NCI-H128 (cell line): Measurements from ENCODE around the gene TADA2A.
"Not testable (repeated sequence)": the region's sequence is repeated elsewhere in the genome, so short reads cannot be mapped to it uniquely, and the experiment has no call there.

Experiments used
- DNase-seq: peaks from one replicate; lab custom pipeline; 2025; ENCODE audit not compliant: unreplicated experiment; lab: John Stamatoyannopoulos, UW

Gene TADA2A

DNA sequence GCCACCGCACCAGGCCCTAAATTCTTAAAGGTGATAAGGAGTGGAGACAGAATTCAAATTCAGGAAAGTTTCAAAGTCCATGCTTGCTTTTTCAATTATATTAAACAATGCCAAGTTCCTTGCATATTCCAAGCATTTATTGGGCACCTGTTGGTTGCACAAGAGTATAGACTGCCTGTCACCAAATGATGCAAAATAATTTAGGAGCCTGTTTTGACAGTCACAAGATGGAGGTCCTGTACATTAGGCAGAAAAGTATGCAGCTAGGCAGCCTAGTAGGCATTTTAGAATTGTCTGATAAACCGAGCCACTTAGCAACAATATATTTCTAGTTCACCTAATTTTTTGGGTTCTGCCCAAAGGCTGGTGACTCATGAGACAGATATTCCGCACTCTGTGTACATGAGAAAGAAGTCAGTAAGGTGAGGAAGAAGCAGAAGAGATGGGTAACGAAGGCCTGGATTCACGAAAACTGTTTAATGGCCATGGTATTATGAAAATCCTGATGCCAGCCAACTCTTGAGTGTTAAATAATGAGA lies 7.4 kb upstream of the TADA2A start:
- DNase-seq: no peak

DNA sequence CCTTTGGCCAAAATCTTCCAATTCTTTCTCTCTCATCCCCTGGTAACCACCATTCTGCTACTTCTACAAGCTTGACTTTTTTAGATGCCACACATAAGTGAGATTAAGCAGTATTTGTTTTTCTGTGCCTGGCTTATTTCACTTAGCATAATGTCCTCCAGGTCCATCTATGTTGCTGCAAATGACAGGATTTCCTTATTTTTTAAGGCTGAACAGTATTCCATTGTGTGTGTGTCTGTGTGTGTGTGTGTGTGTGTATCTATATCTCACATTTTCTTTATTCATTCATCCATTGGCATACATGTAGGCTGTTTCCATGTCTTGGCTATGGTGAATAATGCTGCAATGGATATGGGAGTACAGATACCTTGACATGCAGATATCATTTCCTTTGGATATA lies 6.2 kb upstream of the TADA2A start:
- no peak for DNase-seq

DNA sequence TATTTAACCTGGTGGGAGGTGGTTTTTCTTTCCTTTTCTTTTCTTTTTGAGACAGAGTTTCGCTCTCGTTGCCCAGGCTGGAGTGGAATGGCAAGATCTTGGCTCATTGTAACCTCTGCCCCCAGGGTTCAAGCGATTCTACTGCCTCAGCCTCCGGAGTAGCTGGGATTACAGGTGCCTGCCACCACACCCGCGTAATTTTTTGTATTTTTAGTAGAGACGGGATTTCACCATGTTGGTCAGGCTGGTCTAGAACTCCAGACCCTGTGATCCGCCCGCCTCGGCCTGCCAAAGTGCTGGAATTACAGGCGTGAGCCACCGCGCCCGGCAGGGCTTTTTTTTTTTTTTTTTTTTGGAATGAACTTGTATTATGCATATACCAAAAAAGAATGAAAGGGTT lies 1.2 kb upstream of the TADA2A start:
- DNase-seq: not testable (repeated sequence)

DNA sequence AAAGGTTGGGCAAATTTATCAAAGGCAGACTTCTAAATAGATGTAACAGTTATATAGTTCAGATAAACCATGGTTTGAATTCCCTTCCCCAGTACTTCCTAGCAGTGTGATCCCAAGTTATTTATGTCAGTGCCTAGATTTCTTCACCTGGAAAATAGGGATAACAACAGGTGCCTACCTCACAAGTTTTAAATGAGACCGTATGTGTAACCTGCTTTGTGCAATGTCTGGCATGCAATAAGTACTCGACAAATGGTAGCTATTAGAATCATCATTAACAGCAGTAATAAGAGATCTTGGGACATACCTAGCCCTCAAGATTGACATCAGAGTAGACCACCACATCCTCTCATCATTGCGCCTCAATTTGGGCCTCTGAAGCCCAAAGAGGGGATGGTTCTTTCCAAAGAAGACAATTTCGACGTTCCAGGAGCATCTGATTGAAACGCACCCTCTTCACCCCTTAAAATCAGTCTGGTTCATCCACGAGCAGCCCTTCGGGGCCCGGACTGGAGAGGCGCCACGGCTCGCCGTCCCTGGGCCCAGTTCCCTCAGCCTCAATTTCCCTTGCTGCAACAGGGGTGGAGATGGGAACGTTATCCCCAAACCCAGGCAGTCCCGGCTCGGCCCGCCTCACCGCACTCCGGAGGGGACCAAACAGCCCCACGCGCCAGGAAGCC lies 591 bp upstream of the TADA2A start:
- DNase-seq: no peak

DNA sequence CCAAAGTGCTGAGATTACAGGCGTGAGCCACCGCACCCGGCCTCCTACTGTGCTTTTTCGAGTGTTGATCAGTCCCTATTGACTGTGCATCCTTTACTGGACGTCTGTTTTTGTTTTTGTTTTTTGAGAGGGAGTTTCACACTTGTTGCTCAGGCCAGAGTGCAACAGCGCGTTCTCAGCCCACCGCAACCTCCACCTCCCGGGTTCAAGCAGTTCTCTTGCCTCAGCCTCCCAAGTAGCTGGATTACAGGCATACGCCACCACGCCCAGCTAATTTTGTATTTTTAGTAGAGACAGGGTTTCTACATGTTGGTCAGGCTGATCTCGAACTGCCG lies 1.4 kb downstream of the TADA2A start:
- DNase-seq: not testable (repeated sequence)

DNA sequence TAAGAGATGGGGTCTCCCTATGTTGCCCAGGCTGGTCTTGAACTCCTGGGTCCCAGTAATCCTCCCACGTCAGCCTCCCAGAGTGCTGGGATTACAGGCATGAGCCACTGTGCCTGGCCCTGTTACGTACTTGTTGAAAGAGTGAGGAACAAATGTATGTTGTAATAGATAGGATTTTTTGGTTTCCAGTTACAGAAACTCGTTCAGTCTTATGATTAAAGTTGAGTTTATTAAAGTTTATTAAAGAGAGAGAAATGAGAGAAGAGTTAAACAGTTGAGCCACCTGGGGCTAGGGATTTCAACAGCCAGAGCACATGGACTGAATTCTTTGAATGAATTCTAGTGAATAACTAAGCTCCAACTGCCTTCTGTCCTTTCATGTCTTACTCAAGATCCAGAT lies 3.7 kb downstream of the TADA2A start:
- no peak for DNase-seq

DNA sequence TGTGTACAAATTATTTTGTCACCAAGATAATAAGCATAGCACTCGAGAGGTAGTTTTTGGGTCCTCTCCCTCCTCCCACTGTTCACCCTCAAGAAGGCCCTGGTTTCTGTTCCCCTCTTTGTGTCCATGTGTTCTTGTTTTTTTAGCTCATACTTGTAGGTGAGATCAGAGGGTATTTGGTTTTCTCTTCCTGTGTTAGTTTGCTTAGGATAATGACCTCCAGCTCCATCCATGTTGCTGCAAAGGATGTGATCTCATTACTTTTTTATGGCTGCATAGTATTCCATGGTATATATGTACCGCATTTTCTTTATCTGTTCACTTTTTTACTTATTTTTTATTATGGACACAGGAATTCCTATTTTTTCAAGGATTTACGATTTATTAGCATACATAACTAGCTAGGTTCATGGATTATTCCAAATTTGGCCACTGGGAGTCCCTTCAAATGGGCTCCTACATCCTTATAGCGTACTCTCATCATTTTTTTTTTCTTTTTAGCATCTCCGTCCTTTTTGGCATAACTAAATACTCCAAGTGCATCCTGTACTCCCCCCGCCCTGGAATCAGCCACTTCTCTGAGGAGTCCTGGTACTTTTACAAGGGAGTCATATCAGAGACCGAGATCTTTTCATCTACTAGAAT lies 7.3 kb downstream of the TADA2A start:
- DNase-seq: no peak

DNA sequence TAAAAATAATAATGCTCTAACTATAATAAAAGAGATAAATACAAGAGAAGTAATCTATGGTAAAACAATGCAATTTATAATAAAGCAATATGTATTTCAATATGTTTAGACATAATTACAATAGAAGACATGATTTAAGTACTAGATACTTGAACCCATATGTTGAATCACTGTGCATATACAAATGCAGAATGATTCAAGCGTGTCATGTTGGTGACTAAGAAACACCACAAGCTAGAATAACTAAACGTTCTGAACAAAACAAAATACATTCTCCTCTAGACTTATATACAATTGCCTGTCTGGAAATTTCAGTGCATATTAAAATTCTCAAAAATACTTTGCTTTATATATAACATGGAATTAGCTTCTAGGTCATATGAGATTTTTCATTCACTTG lies 11.2 kb downstream of the TADA2A start:
- no peak for DNase-seq

DNA sequence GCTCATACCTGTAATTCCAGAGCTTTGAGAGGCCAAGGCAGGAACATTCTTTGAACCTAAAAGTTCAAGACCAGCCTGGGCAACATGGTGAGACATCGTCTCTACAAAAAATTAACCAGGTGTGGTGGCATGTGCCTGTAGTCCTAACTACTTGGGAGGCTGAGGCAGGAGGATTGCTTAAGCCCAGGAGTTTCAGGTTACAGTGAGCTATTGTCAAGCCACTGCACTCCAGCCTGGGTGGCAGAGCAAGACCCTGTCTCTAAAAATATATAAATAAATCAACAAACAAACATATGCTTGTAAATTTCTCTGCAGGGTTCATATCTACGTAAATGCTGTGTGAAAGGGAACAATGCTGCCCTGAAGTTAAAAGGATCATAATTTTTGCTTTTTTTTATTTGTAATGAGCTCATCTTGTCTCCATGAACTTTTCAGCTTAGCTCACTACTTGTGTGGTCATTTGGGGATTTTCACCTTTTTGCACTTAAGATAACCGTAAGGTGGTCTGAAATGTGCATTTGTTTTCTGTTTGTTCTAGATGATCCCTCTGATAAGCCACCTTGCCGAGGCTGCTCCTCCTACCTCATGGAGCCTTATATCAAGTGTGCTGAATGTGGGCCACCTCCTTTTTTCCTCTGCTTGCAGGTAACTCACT lies 16.4 kb downstream of the TADA2A start:
- DNase-seq: no peak

DNA sequence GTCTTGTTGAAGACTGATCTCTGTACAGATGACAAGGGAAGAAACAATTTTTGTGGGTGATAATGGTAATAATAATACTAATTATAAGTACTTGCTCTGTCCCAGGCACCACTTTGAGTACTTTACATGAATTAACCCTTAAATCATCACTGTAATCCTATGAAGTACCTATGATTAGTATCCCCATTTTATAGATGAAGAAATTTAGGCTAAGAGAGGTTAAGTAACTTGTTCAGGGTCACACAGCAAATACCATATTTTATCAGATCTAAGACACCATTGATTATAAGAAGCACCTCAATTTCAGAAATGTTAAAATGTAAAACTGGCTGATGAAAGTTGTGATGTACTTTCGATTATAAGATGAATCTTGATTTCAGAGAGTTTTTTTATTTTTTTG lies 18.6 kb downstream of the TADA2A start:
- DNase-seq: no peak

DNA sequence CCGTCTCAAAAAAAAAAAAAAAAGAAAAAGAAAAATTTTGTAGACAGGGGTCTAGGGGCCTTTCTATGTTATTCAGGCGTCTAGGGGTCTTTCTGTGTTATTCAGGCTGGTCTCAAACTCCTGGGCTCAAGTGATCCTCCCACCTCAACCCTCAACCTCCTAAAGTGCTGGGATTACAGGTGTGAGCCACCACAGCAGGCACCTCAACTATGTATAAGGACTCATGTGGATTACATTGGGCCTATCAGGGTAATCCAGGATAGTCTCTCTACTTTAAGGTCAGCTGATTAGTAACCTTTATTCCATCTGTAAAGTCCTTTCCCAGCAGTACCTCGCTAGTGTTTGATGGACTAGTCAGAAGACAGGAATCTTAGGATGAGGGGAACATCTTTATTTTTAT lies 22.4 kb downstream of the TADA2A start:
- DNase-seq: no peak

DNA sequence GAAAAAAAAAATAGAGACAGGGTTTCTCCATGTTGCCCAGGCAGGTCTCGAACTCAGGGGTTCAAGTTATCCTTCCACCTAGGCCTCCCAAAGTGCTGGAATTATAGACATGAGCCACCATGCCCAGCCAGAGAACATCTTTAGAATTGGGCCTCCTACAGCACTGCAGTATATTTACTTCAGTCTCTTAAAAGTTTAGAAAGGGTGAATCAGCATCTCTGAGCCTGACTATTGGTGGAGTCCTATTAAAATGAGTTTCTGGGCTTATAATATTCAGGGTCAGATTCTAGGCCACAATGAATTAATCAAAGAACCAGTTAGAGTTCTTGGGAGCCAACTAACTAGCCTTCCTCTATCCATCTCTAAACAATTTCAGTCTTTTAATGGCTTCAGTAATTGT lies 22.8 kb downstream of the TADA2A start:
- DNase-seq: no peak

DNA sequence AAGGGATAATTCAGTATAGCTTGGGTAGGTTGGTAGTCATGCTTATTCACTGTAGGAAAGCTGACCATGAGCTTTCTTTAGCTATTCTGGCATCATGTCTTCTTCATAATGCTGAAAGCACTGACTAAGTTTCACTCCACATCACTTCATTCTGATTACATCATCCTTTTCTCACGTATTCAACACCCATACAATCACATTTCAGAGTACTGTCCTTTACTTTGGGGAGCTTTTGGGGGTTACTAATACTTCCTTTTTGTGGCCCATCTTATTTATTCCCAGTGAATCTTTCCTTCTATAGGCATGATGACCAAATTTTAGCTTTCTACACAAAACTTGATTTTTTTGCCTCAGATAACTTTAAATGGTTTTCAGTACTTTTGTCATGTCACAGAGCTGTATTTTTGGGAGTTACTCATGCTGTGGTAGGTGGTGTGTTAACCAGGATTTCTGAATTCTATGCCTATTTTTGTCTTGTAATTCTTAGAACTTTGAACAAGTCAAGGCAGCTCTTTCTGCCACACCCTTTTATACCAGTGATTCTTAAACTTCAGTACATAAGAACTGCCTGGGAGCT lies 23.5 kb downstream of the TADA2A start:
- DNase-seq: no peak

DNA sequence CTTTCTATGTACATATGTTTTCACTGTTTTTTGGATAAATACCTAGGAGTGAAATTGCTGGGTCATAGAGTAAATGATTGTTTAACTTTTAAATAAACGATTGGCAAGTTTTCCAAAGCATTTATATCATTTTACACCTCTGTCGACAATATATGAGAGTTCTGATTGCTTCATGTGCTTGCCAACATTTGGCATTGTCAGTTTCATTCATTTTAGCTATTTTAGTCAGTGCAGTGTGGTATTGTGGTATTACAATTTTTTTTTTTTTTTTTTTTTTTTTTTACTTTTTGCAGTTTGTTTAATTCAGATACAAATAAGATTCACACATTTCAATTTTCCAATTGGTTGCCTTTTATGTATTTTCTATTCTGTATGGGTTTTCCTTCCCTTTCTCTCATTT lies 26.0 kb downstream of the TADA2A start:
- DNase-seq: no peak

DNA sequence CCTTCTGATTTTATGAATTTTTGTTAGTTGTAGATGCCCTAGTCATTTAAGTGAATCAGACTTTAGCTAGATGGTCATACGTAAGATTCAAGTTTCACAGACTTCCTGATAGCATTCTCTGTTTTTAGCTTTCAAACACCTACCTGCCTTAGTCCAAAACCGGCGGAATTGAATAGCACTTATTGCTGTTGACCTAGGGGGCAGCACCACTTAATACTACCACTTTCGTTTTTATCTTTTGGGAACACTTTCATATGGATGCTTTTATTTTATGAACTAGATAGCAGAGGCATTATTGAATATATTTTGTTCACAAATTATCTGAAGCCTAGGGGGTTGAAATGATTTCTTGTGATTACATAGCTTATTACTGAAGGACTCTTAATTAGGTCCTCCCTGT lies 31.5 kb downstream of the TADA2A start:
- DNase-seq: no peak

DNA sequence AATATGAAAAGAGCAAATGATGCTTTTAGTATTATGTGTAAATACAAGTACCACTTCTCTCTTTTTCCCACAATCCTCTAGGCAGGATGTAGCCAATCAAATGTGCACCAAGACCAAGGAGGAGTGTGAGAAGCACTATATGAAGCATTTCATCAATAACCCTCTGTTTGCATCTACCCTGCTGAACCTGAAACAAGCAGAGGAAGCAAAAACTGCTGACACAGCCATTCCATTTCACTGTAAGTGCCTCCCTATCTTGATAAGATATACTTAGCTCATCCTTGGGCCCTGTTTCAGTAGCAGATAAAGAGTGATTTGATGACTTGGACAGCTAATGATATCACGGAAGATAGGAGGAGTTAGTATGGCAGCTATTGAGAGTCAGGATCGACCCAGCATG lies 33.7 kb downstream of the TADA2A start:
- no peak for DNase-seq

DNA sequence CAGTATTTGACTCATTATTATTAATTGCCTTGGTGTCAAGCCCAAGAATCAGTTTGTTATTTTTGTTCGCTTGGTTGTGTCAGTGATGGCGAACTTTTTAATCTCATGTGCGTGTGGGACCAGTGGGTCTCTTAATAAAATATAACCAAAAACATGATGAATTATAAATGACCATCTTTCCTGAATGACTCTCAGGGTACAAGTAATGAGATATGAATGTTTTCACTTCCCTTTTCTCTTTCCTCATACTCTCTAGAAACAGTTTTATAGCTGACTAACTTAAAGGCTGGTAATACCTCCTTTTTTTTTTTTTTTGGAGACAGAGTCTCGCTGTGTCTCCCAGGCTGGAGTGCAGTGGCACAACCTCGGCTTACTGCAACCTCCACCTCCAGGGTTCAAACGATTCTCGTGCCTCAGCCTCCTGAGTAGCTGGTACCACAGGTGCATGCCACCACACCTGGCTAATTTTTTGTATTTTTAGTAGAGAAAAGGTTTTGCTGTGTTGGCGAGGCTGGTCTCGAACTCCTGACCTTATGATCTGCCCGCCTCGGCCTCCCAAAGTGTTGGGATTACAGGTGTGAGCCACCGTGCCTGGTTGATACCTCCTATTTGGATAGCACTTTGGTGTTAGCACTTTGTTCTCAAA lies 34.8 kb downstream of the TADA2A start:
- DNase-seq: not testable (repeated sequence)

DNA sequence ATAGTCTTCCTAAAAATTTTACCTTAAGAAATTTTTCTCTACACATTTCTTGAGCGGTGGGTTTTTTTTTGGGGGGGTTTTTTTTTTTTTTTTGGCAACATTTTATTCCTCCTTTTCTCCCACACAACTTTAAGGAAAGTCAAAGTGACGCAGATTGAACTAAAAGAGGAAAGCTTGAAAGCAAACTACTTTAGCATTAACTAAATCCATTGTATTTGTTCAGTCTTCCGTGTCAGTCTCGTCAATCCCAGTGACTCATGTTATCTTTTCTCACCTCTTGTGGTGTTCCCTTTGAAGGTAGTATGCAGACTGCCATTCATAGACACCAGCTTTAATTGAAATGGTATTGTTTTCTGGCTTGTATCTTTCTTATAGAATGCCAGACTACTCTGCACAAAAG lies 39.3 kb downstream of the TADA2A start:
- DNase-seq: no peak

DNA sequence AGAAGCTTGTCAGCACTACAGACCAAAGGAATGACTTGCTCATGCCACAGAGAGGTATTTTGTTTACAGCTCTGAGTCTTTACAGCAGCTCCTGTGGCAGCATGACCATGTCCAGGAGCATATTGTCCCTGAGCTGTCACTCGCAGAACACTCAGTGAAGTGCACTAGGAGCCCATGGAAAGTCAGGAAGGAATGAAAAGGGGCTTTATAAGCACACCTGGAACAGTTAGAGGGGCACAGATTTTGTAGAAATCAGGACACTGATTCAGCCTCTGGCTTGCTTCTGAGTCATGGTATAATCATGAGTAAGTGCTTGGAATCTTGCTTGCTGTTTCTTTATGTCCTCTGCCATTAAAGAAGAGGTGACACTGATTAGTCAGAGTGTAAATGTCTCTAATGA lies 41.0 kb downstream of the TADA2A start:
- no peak for DNase-seq

DNA sequence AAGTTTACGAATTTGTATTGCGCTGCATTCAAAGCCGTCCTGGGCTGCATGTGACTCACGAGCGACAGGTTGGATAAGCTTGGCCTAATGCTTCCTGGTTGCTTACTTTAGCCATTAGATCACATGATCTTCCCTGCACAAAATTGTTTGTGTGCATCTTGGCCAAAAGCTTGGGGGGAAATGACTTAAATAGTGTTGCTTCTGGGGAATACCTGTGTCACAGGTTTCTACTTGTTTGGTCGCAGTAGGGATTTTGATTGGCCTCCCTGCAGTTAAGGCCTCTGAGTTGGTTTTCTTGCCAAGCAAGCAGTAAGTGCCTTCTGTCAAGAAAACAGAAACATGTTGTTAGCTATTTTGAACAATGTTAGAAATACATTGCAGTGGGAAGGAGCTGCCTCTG lies 43.4 kb downstream of the TADA2A start:
- DNase-seq: no peak

DNA sequence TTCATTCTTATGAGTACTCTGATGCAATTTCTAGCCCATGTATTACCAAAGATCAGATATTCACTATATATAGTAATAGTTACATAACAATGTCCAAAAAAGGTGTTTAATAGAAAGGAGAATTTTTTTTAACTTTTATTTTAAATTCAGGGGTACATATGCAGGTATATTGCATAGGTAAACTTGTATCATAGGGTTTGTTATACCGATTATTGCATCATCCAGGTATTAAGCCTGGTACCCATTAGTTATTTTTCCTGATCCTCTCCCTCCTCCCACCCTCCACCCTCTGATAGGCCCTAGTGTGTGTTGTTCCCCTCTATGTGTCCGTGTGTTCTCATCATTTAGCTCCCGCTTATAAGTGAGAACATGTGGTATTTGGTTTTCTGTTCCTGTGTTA lies 51.1 kb downstream of the TADA2A start:
- DNase-seq: not testable (repeated sequence)

DNA sequence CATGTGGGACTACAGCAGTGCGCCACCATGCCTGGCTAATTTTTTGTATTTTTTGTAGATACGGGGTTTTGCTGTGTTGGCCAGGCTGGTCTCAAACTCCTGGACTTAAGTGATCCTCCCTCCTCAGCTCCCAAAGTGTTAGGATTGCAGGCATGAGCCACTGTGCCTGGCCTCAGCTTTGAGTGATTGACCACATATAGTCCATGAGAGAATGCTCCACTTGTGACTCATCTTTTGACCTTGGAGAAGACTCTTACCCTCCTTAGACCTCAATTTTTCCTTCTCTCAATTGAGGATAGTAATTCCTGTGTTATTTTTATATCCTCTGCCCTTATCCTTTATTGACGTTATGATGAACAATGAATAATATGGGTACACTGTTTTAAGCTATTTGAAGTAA lies 52.1 kb downstream of the TADA2A start:
- DNase-seq: no peak
